Measurements from ENCODE around the gene NNMT. TPM values are rescaled to one million over a fixed set of nuclear protein-coding genes. Genes with fewer than 3 reads are reported as not detected.
A peak's percentile ranks its signal among the peaks of the same experiment; 100 is the strongest.

The NNMT gene
- total and polyA plus RNA-seq, 2 donors (not counting 1 experiment from before 2014, with no cell fraction given): 156 to 639 TPM

DNA sequence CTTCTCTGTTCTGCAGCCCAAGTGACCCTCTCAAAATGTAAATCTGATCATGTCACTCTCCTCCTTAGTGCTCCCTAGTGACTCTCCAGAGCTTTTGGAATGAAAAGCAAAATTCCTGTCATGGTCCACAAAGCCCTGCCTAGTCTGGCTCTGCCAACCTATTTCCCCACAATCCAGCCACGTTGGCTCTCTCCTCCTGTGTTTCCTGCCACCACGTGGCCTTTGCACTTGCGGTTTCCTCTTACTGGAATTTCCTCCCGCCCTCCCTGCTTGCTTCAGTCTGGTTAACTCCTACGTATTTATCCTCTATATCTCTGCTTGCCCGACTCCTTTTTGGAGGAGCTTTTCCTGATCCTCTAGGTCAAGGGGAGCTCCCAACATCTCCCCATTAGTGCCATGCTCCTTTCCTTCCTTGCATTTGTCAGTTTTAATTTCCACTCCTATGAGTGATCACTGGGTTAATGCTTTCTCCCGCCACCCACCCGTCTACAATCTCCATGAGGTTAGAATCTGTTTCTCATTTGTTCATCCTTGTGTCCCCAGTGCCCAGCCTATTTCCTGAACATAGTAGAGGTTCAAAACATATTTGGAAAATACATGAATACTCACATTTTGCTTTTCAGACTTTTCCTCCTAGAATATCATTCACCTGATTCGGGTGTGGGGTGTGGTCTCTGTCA lies 11.5 kb downstream of the NNMT start:
- H3K4me2 ChIP-seq (ENCODE audit: extremely low read depth, insufficient read depth, low read length): peak overlapping the region; percentile 75
- no peak overlapping the region for H3K9ac ChIP-seq (ENCODE audit: insufficient read depth, low read length)
- no peaks in the 10 kb centered on the region for H3K9me3 ChIP-seq (ENCODE audit: control insufficient read depth, insufficient read depth, low read depth, low read length)
- H3K79me2 ChIP-seq (ENCODE audit: control insufficient read depth, insufficient read depth, low read length): peaks cover 35% of the 10 kb centered on the region
- peak overlapping the region; percentile 81 for H3K27ac ChIP-seq (ENCODE audit: insufficient read depth, low read length)
- H3K4me3 ChIP-seq (replicated peaks in 1 of 4; ENCODE audit: control extremely low read depth in 1 of 4, insufficient read depth in 1 of 4, low read depth in 3 of 4, low read length in 4 of 4): peak overlapping the region in 2 of 4 experiments; percentile 2 to 41
- peaks cover 6% of the 10 kb centered on the region for H3K36me3 ChIP-seq (ENCODE audit: control insufficient read depth, insufficient read depth, low read length)
- peaks cover 11% of the 10 kb centered on the region for H3K4me1 ChIP-seq (ENCODE audit: control insufficient read depth, extremely low read depth, insufficient read depth, low read length)
- H2AFZ ChIP-seq (ENCODE audit: low read length): no peak overlapping the region
- H4K20me1 ChIP-seq (ENCODE audit: control insufficient read depth, extremely low read depth, insufficient read depth, low read length): no peaks in the 10 kb centered on the region
- DNase-seq (ENCODE audit: low read depth in 2 of 2): peak; percentile 78 to 93
- H3K27me3 ChIP-seq (ENCODE audit: control insufficient read depth, insufficient read depth, low read length): no peaks in the 10 kb centered on the region
- TF ChIP-seq CTCF (conservative IDR thresholded peaks at IDR 0.05 in 1 of 2, IDR thresholded peaks at IDR 0.05 in 1 of 2; ENCODE audit: low read depth in 1 of 2, low read length in 2 of 2) (no peak), EZH2 (IDR thresholded peaks at IDR 0.05; ENCODE audit: low read length, missing control alignments) (no peak)

DNA sequence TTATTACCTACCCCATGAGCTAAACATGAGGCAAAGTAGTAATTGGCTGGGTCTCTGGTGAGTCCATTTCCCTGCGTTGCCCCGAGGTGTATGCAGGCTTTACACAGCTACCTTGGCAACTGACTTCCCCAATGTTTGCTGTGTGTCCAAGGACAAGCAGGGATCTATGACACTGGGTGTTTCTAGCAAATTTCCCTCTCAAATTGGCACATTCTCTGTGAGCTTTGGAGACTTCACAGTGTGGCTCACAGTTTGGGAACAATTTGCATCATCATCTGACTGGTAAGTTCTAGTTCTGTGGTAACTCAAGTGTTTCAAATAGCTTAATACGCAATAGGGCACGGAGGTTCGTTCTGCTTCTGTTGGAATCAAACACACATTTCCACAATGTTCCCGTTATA lies 12.5 kb downstream of the NNMT start:
- peaks cover 7% of the 10 kb centered on the region for H3K36me3 ChIP-seq (ENCODE audit: control insufficient read depth, insufficient read depth, low read length)

DNA sequence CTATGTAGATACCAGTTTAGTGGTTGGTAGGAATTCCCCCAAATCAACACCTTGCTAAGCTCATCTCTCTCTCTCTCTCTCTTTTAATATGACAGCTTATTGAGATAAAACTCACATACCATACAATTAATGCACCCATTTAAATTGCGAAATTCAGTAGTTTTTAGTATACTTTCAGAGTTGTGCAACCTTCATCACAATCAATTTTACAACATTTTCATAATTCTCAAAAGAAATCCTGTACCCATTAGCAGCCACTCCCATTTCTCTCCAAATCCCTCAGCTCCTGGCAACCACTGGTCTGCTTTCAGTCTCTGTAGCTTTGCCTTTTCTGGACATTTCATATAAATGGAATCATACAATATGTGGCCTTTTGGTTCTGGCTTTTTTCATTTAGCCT lies 13.3 kb downstream of the NNMT start:
- no peak overlapping the region for H3K9ac ChIP-seq (ENCODE audit: insufficient read depth, low read length)
- no peak for DNase-seq (ENCODE audit: low read depth in 2 of 2)
- no peaks in the 10 kb centered on the region for H4K20me1 ChIP-seq (ENCODE audit: control insufficient read depth, extremely low read depth, insufficient read depth, low read length)
- H3K79me2 ChIP-seq (ENCODE audit: control insufficient read depth, insufficient read depth, low read length): peaks cover 31% of the 10 kb centered on the region
- TF ChIP-seq EZH2 (IDR thresholded peaks at IDR 0.05; ENCODE audit: low read length, missing control alignments): no peak
- TF ChIP-seq CTCF (conservative IDR thresholded peaks at IDR 0.05 in 1 of 2, IDR thresholded peaks at IDR 0.05 in 1 of 2; ENCODE audit: low read depth in 1 of 2, low read length in 2 of 2): no peak
- H3K36me3 ChIP-seq (ENCODE audit: control insufficient read depth, insufficient read depth, low read length): peaks cover 7% of the 10 kb centered on the region
- peaks cover 11% of the 10 kb centered on the region for H3K4me1 ChIP-seq (ENCODE audit: control insufficient read depth, extremely low read depth, insufficient read depth, low read length)
- no peak overlapping the region for H2AFZ ChIP-seq (ENCODE audit: low read length)
- no peak overlapping the region for H3K4me2 ChIP-seq (ENCODE audit: extremely low read depth, insufficient read depth, low read length)
- H3K27me3 ChIP-seq (ENCODE audit: control insufficient read depth, insufficient read depth, low read length): no peaks in the 10 kb centered on the region
- peak overlapping the region in 1 of 4 experiments; percentile 27 for H3K4me3 ChIP-seq (replicated peaks in 1 of 4; ENCODE audit: control extremely low read depth in 1 of 4, insufficient read depth in 1 of 4, low read depth in 3 of 4, low read length in 4 of 4)
- no peak overlapping the region for H3K27ac ChIP-seq (ENCODE audit: insufficient read depth, low read length)
- H3K9me3 ChIP-seq (ENCODE audit: control insufficient read depth, insufficient read depth, low read depth, low read length): no peaks in the 10 kb centered on the region

More for the DNA sequence above, 12.5 kb downstream of the NNMT start:
- Histone ChIP-seq H3K9ac (ENCODE audit: insufficient read depth, low read length) (no peak overlapping the region), H3K79me2 (ENCODE audit: control insufficient read depth, insufficient read depth, low read length) (peaks cover 31% of the 10 kb centered on the region), H3K27ac (ENCODE audit: insufficient read depth, low read length) (peak overlapping the region; percentile 81), H4K20me1 (ENCODE audit: control insufficient read depth, extremely low read depth, insufficient read depth, low read length) (no peaks in the 10 kb centered on the region), H3K4me1 (ENCODE audit: control insufficient read depth, extremely low read depth, insufficient read depth, low read length) (peaks cover 11% of the 10 kb centered on the region), H3K9me3 (ENCODE audit: control insufficient read depth, insufficient read depth, low read depth, low read length) (no peaks in the 10 kb centered on the region), H2AFZ (ENCODE audit: low read length) (no peak overlapping the region), H3K4me3 (replicated peaks in 1 of 4; ENCODE audit: control extremely low read depth in 1 of 4, insufficient read depth in 1 of 4, low read depth in 3 of 4, low read length in 4 of 4) (peak overlapping the region in 1 of 4 experiments; percentile 41), H3K4me2 (ENCODE audit: extremely low read depth, insufficient read depth, low read length) (peak overlapping the region; percentile 41), H3K27me3 (ENCODE audit: control insufficient read depth, insufficient read depth, low read length) (no peaks in the 10 kb centered on the region)
- TF ChIP-seq CTCF (conservative IDR thresholded peaks at IDR 0.05 in 1 of 2, IDR thresholded peaks at IDR 0.05 in 1 of 2; ENCODE audit: low read depth in 1 of 2, low read length in 2 of 2) (no peak), EZH2 (IDR thresholded peaks at IDR 0.05; ENCODE audit: low read length, missing control alignments) (no peak)
- peak; percentile 62 to 66 for DNase-seq (ENCODE audit: low read depth in 2 of 2)
